K562 (cell line): Measurements from ENCODE around the gene SLC2A6.

Experiments used
- CEBPB ChIP-seq: fragments of 450-650 bp; IDR thresholded peaks from 2 replicates; pipeline ENCODE4 v1.6.1; 2016; ENCODE audit warnings: missing genetic modification characterization, missing compliant biosample characterization
- E4F1 ChIP-seq: fragments of 250-450 bp; sonication (Bioruptor Pico); IDR thresholded peaks from 2 replicates; pipeline ENCODE4 v1.5.0; 2021; ENCODE audit warnings: mild to moderate bottlenecking, borderline replicate concordance
- EZH2 ChIP-seq: IDR thresholded peaks from 2 replicates; pipeline ENCODE4 v1.6.1; 2012; ENCODE audit warnings: low read depth, mild to moderate bottlenecking, inconsistent platforms, low read length, borderline replicate concordance
- NFYB ChIP-seq: IDR thresholded peaks from 2 replicates; pipeline ENCODE4 v1.6.1; 2011; ENCODE audit warnings: mild to moderate bottlenecking, moderate library complexity; ENCODE audit not compliant: insufficient read length; ENCODE audit errors: extremely low read depth
- RBM14 ChIP-seq: fragments of 200-400 bp; formaldehyde crosslinking; IDR thresholded peaks from 2 replicates; pipeline ENCODE4 v1.6.1; 2018; ENCODE audit warnings: low read depth, mild to moderate bottlenecking, low read length, moderate library complexity, borderline replicate concordance; ENCODE audit not compliant: insufficient read depth
- SP2 ChIP-seq: IDR thresholded peaks from 2 replicates; pipeline ENCODE4 v1.6.1; 2011; ENCODE audit warnings: mild to moderate bottlenecking, low read depth, low read length, moderate library complexity; ENCODE audit not compliant: poor library complexity, severe bottlenecking; ENCODE audit errors: extremely low read depth
- TCF3 ChIP-seq: sonication (generic); formaldehyde crosslinking; IDR thresholded peaks from 2 replicates; pipeline ENCODE4 v1.4.0; 2020; ENCODE audit warnings: mild to moderate bottlenecking, missing genetic modification reagents
- ZNF143 ChIP-seq: sonication (generic); formaldehyde crosslinking; IDR thresholded peaks from 2 replicates; pipeline ENCODE4 v1.9.0; 2022; ENCODE audit warnings: mild to moderate bottlenecking, missing genetic modification reagents
- ZNF217 ChIP-seq: sonication (generic); formaldehyde crosslinking; IDR thresholded peaks from 2 replicates; pipeline ENCODE4 v1.8.0; 2022; ENCODE audit warnings: mild to moderate bottlenecking, missing genetic modification reagents
- TF ChIP-seq, protein P1 (sequence below), 3 experiments: IDR thresholded peaks in 2 of 3; conservative IDR thresholded peaks in 1 of 3; 2 replicates each; pipeline ENCODE4 v1.5.1; 2011 to 2012; ENCODE audit warnings: low read length in 3 of 3, mild to moderate bottlenecking in 3 of 3, control low read depth in 2 of 3, improper control_type of control experiment in 1 of 3, inconsistent platforms in 1 of 3, low read depth in 1 of 3, mixed read lengths in 1 of 3, moderate library complexity in 1 of 3; ENCODE audit not compliant: insufficient read depth in 2 of 3

GRCh38 chr9:133427658-133428348 lies 51.1 kb downstream of the SLC2A6 start:
- TF ChIP-seq, protein P1, sequence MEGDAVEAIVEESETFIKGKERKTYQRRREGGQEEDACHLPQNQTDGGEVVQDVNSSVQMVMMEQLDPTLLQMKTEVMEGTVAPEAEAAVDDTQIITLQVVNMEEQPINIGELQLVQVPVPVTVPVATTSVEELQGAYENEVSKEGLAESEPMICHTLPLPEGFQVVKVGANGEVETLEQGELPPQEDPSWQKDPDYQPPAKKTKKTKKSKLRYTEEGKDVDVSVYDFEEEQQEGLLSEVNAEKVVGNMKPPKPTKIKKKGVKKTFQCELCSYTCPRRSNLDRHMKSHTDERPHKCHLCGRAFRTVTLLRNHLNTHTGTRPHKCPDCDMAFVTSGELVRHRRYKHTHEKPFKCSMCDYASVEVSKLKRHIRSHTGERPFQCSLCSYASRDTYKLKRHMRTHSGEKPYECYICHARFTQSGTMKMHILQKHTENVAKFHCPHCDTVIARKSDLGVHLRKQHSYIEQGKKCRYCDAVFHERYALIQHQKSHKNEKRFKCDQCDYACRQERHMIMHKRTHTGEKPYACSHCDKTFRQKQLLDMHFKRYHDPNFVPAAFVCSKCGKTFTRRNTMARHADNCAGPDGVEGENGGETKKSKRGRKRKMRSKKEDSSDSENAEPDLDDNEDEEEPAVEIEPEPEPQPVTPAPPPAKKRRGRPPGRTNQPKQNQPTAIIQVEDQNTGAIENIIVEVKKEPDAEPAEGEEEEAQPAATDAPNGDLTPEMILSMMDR (IDR thresholded peaks at IDR 0.05 in 2 of 3, conservative IDR thresholded peaks at IDR 0.05 in 1 of 3; ENCODE audit: insufficient read depth in 2 of 3, low read depth in 1 of 3, low read length in 3 of 3): no peak
- no peak for TF ChIP-seq ZNF217 (CRISPR knock-in tag)
- no peak for TF ChIP-seq EZH2
- TF ChIP-seq E4F1: no peak
- no peak for TF ChIP-seq TCF3 (CRISPR knock-in tag)
- TF ChIP-seq RBM14: no peak
- TF ChIP-seq ZNF143 (CRISPR knock-in tag): no peak
- no peak for TF ChIP-seq SP2
- no peak for TF ChIP-seq NFYB
- no peak for TF ChIP-seq CEBPB (tag)
